AG10803 (cell line): ENCODE data around the gene ORM1.

Experiments
- DNase-seq: peaks from one replicate; pipeline ENCODE4 v3.0.0; 2010; ENCODE audit warnings: low read depth
- H3K4me3 ChIP-seq: 2 replicates; pipeline ENCODE4 v1.5.1; 2011; ENCODE audit warnings: mild to moderate bottlenecking, low read length, control low read depth
- CTCF ChIP-seq: conservative IDR thresholded peaks from 2 replicates; pipeline ENCODE4 v1.5.1; 2011; ENCODE audit warnings: mild to moderate bottlenecking, low read length, control low read depth, inconsistent platforms

Gene ORM1

GRCh38 chr9:114369216-114370130 is 46.6 kb downstream of the ORM1 start:
- no peak for TF ChIP-seq CTCF
- no peak overlapping the region for H3K4me3 ChIP-seq
- DNase-seq = no peak

- no peak overlapping the region for H3K4me3 ChIP-seq
- DNase-seq = no peak
- no peak for TF ChIP-seq CTCF
Measured at GRCh38 chr9:114370251-114370967, 47.5 kb downstream of the ORM1 start.

GRCh38 chr9:114370968-114371320 is 48.0 kb downstream of the ORM1 start:
- no peak overlapping the region for H3K4me3 ChIP-seq
- no peak for DNase-seq
- no peak for TF ChIP-seq CTCF

- DNase-seq = no peak
- no peak for TF ChIP-seq CTCF
- H3K4me3 ChIP-seq = no peak overlapping the region
Measured at GRCh38 chr9:114371343-114371944, 48.5 kb downstream of the ORM1 start.

GRCh38 chr9:114371973-114372917 is 49.3 kb downstream of the ORM1 start:
- H3K4me3 ChIP-seq = no peak overlapping the region
- TF ChIP-seq CTCF = no peak
- no peak for DNase-seq

- DNase-seq = no peak
- no peak for TF ChIP-seq CTCF
- no peak overlapping the region for H3K4me3 ChIP-seq
Measured at GRCh38 chr9:114372921-114373448, 50.1 kb downstream of the ORM1 start.
